NCI-H1092 treated with DMSO at 0.1 percent for 48 hours (cell line): ENCODE data around the gene HMGB1.

Source experiments
- DNase-seq: peaks from one replicate; lab custom pipeline; 2025; lab: John Stamatoyannopoulos, UW

Gene HMGB1

DNA sequence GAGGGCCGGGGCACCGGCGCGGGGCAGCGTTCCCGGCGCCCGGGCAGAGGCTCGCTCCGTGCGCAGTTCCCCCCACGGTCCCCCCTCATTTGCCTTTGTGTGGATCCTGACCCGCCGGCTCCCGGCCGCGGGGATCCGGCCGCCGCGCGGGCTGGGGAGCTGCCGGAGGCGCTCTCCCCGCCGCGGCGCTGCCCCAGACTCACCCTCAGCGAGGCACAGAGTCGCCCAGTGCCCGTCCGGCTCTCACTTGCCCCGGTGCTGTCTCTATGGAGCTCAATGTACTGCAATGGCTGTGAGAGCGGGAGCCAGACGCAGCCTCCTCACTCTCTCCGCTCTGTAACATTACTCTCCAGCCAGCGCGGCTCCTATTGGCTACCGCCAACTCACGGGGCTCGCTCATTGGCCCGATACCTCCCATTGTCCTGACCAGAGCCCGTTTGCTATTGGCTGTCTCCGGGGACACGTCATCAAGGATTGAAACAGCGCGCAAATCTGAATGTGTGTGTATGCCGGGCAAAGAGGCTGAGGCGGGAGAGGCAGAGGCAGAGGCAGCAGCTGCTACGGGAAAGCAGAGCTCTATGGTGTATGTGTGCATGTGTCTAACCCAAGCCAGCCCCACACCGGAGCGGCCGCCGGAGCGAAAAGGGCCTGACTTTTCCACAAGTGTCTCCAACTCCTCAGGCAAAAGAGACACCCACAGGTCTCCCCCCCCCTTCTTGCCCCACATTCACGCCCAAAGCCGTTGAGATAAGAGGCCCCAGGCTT, at the start of gene HMGB1:
TSS of gene HMGB1 (minus strand) at position 344 of the 765 bp plus-strand sequence. CDS start 2,256 bp downstream, outside the sequence.
- peak; percentile 97 for DNase-seq

DNA sequence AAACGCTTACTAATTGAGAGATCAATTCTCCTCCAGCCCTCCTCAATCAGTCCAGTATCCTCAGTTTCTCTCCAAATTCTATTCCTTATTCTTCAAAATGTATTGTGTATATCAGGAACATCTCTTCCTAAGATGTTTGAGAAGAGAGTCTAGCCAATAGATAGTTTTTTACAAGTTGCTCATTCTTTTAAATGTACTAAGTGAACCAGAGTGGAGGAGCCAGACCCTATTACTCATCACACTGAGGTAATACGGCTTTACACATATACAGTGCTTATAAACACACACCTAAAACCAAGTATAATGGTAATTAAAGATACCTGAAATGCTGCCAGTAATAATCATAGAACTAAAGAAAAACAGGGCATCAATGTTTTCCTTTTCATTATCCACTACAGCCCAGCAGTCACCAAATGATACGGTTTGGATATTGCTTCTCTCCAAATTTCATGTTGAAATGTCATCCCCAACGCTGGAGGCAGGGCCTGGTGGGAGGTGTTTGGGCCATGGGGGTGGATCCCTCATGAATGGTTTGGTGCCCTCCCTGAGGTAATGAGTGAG, 45.2 kb upstream of the HMGB1 start:
- DNase-seq, result no peak

DNA sequence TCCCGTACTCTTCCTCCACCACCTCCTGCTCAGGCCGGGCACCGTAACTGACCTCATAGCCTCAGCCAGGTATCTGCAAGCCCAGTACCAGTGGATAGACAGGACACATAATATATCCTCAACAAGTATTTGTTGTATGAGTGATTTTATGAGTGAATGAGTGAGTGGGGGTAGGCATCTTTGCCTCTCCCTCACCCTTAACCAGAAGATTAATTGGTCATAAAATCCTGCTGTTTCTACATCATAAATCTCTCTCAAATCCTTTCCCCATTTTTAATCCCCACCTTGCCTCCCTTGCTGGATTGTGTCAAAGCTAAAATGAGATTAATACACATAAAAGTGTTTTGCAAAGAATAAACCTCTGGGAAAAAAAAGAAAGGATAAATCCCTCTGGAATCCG, 44.4 kb upstream of the HMGB1 start:
- DNase-seq, result no peak

DNA sequence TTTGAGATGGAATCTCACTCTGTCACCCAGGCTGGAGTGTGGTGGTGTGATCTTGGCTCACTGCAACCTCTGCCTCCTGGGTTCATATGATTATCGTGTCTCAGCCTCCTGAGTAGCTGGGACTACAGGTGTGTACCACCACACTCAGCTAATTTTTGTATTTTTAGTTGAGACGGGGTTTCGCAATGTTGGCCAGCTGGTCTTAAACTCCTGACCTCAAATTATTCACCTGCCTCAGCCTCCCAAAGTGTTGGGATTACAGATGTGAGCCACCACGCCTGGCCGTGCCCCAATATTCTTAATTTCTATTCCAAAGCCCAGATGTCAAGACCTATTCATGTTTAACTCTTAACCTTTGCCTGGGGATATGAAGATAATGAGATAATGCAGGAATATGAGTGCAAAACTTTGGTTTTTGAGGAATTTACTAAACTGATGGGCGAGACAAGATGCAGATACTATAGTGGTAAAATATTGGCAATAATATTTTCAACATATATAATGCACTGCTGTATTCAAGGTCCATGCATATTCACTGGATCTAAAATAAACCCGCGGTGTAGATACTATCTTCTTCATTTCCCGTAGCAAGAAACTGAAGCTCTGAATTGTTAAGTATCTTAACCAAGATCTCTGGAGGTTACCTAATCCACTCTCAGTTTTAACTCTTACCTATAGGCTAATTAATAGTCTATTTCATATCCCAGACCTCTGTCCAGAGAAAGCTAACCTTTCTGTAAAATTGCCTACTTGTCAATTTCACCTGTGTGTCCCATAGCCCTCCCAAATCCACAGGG, 43.7 kb upstream of the HMGB1 start:
- no peak for DNase-seq

DNA sequence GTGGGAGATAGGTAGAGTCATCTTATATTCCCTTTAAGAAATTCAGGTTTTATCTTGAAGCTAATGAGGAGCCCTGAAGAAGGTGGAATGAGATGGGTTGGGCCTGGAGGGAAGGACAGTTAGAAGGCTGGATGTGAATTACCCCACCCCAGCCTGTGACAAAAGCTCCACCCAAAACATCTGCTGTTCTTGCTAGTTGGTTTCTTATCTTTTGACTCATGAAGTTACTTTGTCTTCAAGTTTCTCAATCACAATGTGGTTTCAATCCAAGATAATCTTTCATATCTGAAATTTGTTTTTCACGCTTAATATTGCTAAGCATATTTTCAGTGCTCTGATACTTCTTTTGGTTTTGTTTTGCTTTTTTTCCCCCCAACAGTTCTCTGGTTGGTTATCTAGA, 38.3 kb upstream of the HMGB1 start:
- DNase-seq, result no peak

DNA sequence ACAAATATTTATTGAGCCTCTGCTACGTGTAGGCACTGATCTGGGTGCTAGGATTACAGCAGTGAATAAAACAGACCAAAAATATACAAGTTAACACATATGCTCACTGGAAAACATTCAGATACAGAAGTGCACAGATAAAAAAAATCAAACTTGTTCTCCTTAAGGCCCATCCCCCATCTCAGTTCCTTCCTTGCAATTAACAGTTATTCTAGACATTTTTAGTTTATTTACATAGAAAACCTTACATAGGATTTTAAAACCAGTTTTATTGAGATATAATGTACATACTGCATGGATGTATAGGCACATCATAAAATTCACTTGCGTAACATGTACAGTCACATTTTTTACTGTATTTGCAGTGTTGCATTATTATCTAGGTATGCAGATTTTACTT, 36.5 kb upstream of the HMGB1 start:
- no peak for DNase-seq

DNA sequence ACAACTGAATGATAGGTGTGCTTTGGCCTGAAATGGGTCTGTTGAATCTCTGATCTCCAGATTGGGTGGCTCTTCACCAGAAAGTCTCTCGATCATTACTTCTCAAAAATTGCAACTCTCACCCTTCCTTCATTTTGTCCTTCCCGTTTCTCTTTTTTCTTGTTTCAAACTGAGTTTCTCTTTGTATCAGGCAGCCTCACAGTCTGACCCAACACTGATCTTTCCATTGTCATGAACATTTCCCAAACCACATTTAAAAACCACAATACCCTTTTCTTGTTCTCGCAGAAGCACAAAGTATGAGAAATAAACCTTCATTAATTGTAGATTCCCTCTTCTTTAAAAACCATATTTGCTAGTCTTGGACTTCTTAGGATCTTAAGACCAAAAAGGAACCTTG, 33.6 kb upstream of the HMGB1 start:
- no peak for DNase-seq

DNA sequence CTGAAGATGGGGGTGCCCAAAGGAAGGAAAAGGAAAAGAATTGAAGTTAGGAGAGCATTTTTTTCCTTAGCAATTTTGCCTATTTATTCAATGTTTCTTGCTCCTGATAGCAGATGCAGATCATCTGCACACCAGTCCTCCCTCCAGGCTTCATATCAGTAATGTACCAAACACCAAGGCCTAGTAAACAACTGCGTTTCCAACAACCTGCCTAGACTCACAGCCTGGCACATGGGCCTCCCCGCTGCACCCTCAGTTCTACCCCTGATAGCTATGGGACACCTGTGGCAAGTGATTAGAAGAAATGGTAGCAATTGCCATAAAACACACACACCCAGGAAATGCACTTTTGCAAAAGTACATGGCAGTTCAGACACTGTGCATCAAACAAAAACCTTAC, 30.4 kb upstream of the HMGB1 start:
- DNase-seq, result no peak

DNA sequence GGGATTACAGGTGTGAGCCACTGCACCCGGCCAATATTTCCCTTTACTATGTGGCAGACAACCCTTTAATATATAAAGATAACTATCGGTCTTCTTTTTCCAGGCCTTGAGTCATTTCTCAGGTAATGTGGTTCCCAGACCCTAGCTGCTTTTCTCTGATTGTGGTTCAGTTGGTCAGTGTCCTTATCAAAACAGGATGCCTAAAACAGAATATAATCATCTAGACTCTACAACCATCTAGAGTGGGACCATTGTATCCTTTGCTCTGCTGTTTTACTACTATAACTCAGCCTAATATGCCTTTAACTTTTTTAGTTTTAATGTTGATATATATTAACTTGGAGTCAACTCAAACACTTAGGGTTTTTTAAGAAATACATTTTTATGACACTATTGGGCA, 30.0 kb upstream of the HMGB1 start:
- DNase-seq, result no peak

DNA sequence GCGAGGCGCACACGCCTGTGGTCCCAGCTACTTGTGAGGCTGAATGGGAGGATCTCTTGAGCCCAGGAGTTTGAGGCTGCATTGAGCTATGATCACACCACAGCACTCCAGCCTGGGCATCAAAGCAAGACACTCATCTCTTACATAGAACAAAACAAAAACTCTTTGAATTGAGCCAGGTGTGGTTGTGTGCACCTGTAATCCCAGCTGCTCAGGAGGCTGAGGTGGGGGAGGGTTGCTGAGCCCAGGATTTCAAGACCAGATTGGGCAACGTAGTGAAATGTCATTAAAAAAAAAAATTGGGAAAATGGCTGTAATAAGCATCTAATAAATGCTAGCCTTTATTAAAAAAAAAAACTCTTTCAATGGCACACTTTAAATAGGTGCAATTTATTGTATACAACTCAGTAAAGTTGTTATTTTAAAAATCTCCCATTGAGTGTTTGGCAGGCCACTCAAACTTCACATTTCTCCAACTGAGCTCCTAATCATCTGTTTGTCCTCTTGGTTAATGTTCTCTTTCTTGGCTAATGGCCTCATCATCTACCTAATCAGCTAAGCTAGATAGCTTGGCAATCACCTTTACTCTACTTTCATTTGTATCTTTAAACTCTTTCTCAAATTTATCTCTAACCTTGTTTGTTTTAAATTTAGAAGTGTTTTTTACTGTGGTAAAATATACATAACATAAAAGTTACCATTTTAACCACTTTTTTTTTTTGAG, 28.1 kb upstream of the HMGB1 start:
- no peak for DNase-seq

DNA sequence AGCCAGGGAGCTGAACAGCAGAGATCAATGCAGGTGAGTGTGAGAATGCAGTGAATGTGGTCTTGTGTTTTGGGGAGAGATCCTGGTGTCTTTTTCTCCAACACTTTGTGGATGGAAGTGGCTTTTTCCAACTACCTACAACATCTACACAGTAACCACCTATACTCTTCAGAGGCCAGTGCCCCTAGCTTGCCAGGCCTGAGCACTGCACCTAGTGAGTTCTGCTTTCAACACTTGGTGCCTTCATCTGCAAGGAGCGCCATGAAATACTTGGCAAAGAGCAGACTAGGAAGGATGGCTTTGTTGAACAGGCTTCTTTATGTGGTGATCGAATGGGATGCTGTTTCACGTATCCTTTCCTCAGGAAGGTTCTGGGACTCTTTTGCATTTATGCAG, 21.3 kb upstream of the HMGB1 start:
- DNase-seq, result no peak

DNA sequence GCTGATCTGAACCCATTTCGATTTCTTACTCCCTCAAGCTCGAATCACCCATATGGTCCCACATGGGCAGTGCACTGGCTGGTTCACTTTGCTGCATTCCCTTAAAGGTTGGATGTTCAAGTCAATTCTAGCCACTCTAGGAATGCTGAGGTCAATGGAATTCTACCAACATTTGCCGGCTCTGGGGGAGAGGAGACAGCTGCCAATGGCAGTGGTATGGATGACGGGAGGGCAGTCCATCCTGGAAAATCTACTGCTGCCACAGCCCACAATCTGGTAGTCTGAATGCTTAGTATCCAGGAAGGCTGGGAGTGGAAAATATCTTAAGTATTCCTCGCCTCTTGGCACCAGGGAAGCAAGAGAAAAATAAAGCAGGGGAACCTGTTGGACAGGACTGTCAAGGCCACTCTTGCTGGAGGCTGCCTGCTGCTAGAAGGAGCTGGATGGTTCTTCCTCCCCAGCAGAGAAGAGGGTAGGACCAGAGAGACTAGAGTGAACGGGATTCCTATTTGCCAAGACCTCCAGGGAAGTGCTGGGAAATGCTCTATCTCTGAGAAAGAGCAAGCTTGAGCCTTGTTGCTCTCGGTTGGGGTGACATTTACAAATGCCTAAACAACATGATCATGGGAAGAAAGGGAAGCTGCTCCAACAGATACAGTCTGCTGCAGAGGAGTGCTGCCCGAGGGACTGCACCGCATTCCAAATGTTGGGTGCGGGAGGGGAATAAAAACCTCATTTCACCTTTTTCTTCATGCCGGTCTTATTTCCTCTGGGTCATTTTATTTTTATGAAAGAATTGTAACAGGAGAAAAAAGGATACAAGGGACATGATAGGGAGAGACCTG, 20.7 kb upstream of the HMGB1 start:
- no peak for DNase-seq

DNA sequence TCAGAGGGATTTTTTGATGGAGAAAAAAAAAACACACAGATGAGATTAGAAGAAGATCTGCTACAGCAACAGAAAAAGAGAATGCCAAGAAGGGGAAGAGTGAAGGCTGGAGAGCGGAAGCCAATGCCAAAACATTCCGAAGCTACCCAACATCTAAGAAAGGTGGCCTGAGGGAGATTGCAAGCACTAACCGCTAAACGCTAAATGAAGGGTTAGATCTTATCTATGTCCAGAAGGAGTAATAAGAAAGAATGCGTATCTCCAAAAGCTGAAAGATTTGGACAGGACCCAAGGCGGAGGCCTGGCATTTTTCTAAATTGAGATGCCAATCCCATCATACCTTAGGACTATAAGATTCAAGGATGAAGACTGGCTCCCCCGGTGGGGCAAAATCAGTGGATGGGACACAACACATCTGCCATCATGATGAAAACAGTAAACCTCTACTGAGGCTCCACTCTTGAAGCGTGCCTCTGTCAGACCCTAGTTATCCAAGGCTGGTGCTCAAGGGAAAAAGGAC, 15.6 kb upstream of the HMGB1 start:
- no peak for DNase-seq

DNA sequence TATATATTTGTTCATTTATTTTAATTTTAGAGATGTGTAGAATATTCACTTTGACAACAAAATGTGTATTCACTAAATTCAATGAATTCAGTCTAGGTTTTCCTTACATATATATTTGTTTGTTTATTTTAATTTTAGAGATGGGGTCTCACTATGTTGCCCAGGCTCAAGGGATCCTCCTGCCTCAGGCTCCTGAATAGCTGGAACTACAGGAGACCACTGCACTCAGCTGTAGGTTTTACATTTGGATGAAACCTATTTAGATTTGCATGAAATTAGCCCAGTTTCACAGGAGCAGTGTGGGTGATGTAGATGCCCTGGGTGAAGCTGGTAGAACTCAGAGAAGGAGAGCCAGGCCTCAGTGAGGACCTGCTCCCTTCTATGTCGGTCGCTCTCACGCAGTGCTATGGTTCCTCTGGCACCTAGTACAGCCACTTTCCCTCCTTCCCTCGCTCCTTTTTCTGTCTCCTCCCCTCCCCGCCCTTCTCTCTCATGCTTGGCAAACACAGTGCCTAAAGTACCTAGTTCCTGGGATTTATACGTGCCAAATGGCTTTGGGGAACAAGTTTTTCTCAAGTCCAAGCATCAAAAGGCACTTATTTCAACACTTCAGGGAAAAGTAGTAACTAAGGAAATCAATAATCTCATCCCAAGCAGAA, 14.7 kb upstream of the HMGB1 start:
- no peak for DNase-seq

DNA sequence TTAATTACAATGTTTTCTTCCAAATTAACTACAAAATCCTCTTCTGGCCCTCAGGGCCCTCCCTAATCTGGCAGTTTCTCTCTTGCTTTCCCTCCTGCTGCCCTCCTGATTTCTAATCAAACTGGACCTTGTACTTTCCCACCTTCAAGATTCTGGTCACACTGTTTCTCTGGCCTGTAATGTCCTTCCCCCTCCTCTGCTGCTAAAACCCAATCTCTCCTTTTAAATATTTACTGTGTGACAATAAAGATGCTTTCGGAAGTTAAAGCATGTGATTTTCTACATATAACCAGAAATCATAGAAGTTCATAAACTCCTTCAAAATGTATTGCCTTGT, 14.1 kb upstream of the HMGB1 start:
- no peak for DNase-seq

DNA sequence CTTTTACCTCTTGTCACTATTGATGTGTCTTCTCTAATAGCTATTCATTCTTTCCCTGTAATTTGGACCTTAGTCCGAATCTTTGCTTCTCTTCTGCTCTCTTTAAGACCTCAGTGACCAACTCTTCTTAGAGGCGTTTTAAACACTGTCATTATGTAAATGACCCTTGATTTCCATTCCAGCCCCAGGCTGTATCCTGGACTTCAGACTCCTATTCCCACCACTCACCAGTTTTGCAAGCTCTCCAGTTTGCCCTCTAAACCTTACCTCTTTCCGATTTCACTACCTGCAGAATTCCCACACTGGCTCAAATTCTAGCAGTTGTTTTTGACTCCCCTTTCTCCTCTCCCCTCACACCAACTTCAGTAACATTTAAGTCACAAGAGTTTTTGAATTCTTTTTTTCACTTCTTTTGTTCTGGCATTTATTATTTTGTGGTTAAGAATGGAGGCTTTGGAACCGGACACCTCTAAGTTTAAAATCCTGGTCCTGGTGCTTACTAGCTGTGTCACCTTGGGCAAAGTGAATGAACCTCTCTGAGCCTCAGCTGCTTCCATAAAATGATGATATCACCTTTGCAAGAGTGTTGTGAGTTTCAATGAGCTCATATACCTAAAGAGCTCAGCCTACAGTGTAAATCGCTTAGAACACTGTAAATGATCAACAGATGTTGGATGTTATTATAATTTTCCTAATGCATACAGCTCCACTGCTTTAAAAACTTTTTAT, 13.6 kb upstream of the HMGB1 start:
- DNase-seq, result no peak

DNA sequence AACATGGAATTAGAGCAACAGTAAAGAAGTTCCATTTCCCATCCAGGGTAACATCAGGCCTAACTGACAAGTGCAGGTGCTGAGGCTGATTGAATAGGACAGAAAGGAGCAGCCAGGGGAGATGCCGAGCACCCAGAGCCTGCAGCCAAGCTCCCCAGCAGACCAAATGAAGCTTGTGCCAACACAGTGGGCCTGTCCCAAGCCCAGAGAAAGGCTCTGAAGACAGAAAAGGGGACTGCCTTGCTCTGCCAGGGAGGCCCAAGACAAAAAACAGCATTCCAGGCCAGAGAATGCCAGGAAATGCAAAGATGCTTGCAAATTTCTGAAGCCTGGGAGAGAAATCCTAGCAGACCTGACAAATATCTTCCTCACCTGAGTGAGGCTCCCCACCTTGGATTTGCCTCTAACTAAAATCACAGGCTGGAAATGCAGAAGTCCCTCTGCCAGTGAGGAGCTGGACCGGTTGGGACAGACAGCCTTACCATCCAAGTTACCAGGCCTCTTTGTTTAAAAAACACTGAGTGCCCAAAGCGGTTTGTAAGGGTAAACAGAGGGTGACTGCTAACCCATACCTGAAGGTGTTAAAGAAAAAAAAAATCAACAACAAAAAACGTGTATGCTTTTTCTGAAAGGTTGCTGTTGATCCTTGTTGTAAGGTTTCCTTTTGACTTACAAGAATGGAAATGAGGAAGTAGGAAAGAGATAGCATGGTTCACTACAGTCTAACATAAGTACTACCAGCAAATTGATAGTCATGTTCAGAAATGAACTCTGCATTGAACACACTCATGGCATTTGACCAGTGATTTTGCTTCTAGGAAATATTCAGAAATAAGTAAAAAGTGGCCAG, 11.8 kb upstream of the HMGB1 start:
- DNase-seq, result no peak

DNA sequence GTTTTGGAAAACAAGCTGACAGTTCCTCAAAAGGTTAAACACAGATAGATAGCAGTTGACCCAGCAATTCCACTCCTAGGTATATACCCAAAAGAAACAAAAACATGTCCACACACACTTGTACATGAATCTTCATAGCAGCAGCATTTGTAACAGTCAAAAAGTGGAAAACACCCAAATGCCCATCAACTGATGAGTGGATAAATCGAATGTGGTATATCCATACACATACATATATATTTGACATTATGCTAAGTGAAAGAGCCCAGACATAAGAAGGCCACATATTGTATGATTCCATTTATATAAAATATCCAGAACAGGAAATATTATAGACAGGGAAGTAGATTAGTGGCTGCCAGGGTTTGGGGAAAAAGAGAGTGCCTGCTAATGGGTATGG, 7.9 kb upstream of the HMGB1 start:
- no peak for DNase-seq

DNA sequence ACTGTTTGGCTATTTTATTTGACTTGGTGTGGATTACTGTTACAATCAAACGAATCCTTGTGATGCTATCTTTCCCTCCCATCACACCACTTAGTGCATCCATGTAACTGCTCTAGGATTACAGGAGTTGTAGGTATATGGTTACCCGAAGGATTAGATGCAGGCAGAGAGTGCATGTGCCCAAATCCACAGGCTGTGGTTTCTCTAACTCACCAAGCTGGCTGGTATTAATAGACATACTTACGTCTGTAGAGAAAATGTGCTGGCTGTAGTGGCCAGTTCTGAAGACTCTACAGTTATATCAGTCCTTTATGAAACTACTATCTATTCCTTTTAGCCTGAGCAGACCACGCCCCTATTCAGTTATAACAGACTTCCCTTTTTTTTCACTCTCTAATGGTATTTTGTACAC, 1.1 kb upstream of the HMGB1 start:
- no peak for DNase-seq
